Esophagus squamous epithelium (tissue), 4 donors: Measurements from ENCODE around the gene SMIM38.

ENCODE experiments used
- POLR2A ChIP-seq, 4 donors: fragments of 450-650 bp; IDR thresholded peaks; one replicate each; pipeline ENCODE4 v1.6.1; 2017; ENCODE audit warnings: antibody characterized with exemption in 4 of 4, mild to moderate bottlenecking in 4 of 4, moderate library complexity in 3 of 4
- TF ChIP-seq, protein P1 (sequence below), 6 experiments: fragments of 450-650 bp in 4 of 6; fragments of 200-600 bp in 2 of 6; sonication (generic) in 2 of 6; IDR thresholded peaks; one replicate each; pipeline ENCODE4 v1.5.1; 2016 to 2019; ENCODE audit warnings: antibody characterized with exemption in 6 of 6, mild to moderate bottlenecking in 4 of 6, moderate library complexity in 4 of 6

DNA sequence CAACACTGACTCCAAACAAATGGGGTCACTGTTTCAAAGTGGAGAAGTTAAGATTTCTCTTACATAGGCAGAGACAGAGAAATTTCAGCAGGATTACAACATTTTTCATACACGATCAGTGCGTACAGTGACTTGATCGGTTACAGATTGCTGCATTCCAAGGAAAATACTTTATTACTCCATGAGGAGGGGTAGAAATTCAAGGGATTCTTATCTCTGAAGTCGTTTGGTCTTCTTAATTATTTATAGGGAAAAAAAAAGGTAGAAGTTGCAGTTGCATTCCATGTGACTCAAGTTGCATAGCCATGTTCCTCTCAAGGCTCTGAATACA lies 10.7 kb upstream of the SMIM38 start:
- no peak for TF ChIP-seq POLR2A (IDR thresholded peaks at IDR 0.05)
- TF ChIP-seq, protein P1, sequence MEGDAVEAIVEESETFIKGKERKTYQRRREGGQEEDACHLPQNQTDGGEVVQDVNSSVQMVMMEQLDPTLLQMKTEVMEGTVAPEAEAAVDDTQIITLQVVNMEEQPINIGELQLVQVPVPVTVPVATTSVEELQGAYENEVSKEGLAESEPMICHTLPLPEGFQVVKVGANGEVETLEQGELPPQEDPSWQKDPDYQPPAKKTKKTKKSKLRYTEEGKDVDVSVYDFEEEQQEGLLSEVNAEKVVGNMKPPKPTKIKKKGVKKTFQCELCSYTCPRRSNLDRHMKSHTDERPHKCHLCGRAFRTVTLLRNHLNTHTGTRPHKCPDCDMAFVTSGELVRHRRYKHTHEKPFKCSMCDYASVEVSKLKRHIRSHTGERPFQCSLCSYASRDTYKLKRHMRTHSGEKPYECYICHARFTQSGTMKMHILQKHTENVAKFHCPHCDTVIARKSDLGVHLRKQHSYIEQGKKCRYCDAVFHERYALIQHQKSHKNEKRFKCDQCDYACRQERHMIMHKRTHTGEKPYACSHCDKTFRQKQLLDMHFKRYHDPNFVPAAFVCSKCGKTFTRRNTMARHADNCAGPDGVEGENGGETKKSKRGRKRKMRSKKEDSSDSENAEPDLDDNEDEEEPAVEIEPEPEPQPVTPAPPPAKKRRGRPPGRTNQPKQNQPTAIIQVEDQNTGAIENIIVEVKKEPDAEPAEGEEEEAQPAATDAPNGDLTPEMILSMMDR (IDR thresholded peaks at IDR 0.05), result no peak
